Large intestine (tissue), 3 donors: Measurements from ENCODE around the gene DIP2C. TPM values are rescaled to one million over a fixed set of nuclear protein-coding genes. Genes with fewer than 3 reads are reported as not detected.
A peak's percentile ranks its signal among the peaks of the same experiment; 100 is the strongest.
"Not testable (repeated sequence)": the region's sequence is repeated elsewhere in the genome, so short reads cannot be mapped to it uniquely, and the experiment has no call there.

ENCODE experiments used
- DNase-seq, 2 donors: peaks; one replicate each; pipeline versions ENCODE4 v3.0.0 to v3.0.0-alpha.2; 2013
- H3K27ac ChIP-seq: one replicate; pipeline ENCODE4 v1.5.1; 2013; ENCODE audit warnings: low read length
- H3K27me3 ChIP-seq: 2 replicates; pipeline ENCODE4 v1.6.1; 2013; ENCODE audit warnings: low read length; ENCODE audit not compliant: control insufficient read depth, insufficient read depth
- H3K36me3 ChIP-seq: 2 replicates; pipeline ENCODE4 v1.6.1; 2013; ENCODE audit warnings: low read length; ENCODE audit not compliant: control insufficient read depth, insufficient read depth
- H3K4me1 ChIP-seq: one replicate; pipeline ENCODE4 v1.6.1; 2013; ENCODE audit warnings: low read length; ENCODE audit not compliant: control insufficient read depth, insufficient read depth
- H3K4me3 ChIP-seq: one replicate; pipeline ENCODE4 v1.5.1; 2013; ENCODE audit warnings: low read length
- H3K9me3 ChIP-seq: one replicate; pipeline ENCODE4 v1.6.1; 2013; ENCODE audit warnings: mild to moderate bottlenecking, low read depth, low read length, moderate library complexity; ENCODE audit not compliant: control insufficient read depth
- WGBS: methylation state at CpG from one replicate; pipeline ENCODE4 v1.1.5; 2013; ENCODE audit warnings: low lambda C conversion rate; ENCODE audit not compliant: insufficient coverage; 5-methylcytosine and 5-hydroxymethylcytosine counted together
- polyA plus RNA-seq: library from polyadenylated mRNA; unstranded; fragments of 120-200 nt; gene quantifications from one replicate; pipeline ENCODE4 v1.2.1, GENCODE V29; 2013

The DIP2C gene
- polyA plus RNA-seq, 1 donor: 16.5 TPM

- DNase-seq: no peak
- Histone ChIP-seq H3K4me3 (no peak overlapping the region), H3K27me3 (no peaks in the 10 kb centered on the region), H3K27ac (no peak overlapping the region), H3K9me3 (no peaks in the 10 kb centered on the region), H3K36me3 (no peaks in the 10 kb centered on the region), H3K4me1 (no peaks in the 10 kb centered on the region)
- WGBS: no CpG with 5 or more reads among the region's 18 CpGs
Observed at GRCh38 chr10:602391-603005, 87.0 kb downstream of the DIP2C start.

- 62% methylated on average over 4 of the region's 12 CpGs for WGBS
- Histone ChIP-seq H3K4me1 (no peaks in the 10 kb centered on the region), H3K27me3 (no peaks in the 10 kb centered on the region), H3K9me3 (no peaks in the 10 kb centered on the region), H3K27ac (no peak overlapping the region), H3K36me3 (no peaks in the 10 kb centered on the region), H3K4me3 (no peak overlapping the region)
- no peak for DNase-seq
Observed at GRCh38 chr10:601660-601963, 87.9 kb downstream of the DIP2C start.

GRCh38 chr10:600876-601659 lies 88.4 kb downstream of the DIP2C start:
- DNase-seq: no peak
- Histone ChIP-seq H3K4me1 (no peaks in the 10 kb centered on the region), H3K27me3 (no peaks in the 10 kb centered on the region), H3K4me3 (no peak overlapping the region), H3K36me3 (no peaks in the 10 kb centered on the region), H3K27ac (no peak overlapping the region), H3K9me3 (no peaks in the 10 kb centered on the region)
- WGBS: no CpG with 5 or more reads among the region's 11 CpGs

- Histone ChIP-seq H3K27ac (no peak overlapping the region), H3K4me1 (no peaks in the 10 kb centered on the region), H3K36me3 (no peaks in the 10 kb centered on the region), H3K27me3 (no peaks in the 10 kb centered on the region), H3K9me3 (no peaks in the 10 kb centered on the region), H3K4me3 (no peak overlapping the region)
- no peak for DNase-seq
- 100% methylated on average over 1 of the region's 15 CpGs for WGBS
Observed at GRCh38 chr10:600234-600633, 89.2 kb downstream of the DIP2C start.

- WGBS: no CpG with 5 or more reads among the region's 9 CpGs
- no peaks in the 10 kb centered on the region for H3K27me3 ChIP-seq
- H3K9me3 ChIP-seq: no peaks in the 10 kb centered on the region
- H3K36me3 ChIP-seq: no peaks in the 10 kb centered on the region
- H3K4me3 ChIP-seq: no peak overlapping the region
- DNase-seq: no peak
- H3K4me1 ChIP-seq: no peaks in the 10 kb centered on the region
- no peak overlapping the region for H3K27ac ChIP-seq
Observed at GRCh38 chr10:599767-600166, 89.7 kb downstream of the DIP2C start.

- no peaks in the 10 kb centered on the region for H3K9me3 ChIP-seq
- no CpG with 5 or more reads among the region's 17 CpGs for WGBS
- DNase-seq: peak in 1 of 2 donors; percentile 22
- H3K4me3 ChIP-seq: no peak overlapping the region
- no peaks in the 10 kb centered on the region for H3K4me1 ChIP-seq
- no peaks in the 10 kb centered on the region for H3K27me3 ChIP-seq
- no peaks in the 10 kb centered on the region for H3K36me3 ChIP-seq
- peak overlapping the region; percentile 37 for H3K27ac ChIP-seq
Observed at GRCh38 chr10:598415-599170, 90.9 kb downstream of the DIP2C start.

- Histone ChIP-seq H3K36me3 (no peaks in the 10 kb centered on the region), H3K27me3 (no peaks in the 10 kb centered on the region), H3K9me3 (no peaks in the 10 kb centered on the region), H3K4me1 (no peaks in the 10 kb centered on the region), H3K4me3 (no peak overlapping the region), H3K27ac (no peak overlapping the region)
- DNase-seq: no peak
- no CpG with 5 or more reads among the region's 17 CpGs for WGBS
Observed at GRCh38 chr10:597976-598375, 91.5 kb downstream of the DIP2C start.

GRCh38 chr10:596725-597345 lies 92.6 kb downstream of the DIP2C start:
- no CpG with 5 or more reads among the region's 17 CpGs for WGBS
- H3K27me3 ChIP-seq: no peaks in the 10 kb centered on the region
- H3K36me3 ChIP-seq: no peaks in the 10 kb centered on the region
- H3K4me3 ChIP-seq: no peak overlapping the region
- H3K9me3 ChIP-seq: no peaks in the 10 kb centered on the region
- H3K27ac ChIP-seq: no peak overlapping the region
- H3K4me1 ChIP-seq: no peaks in the 10 kb centered on the region
- DNase-seq: no peak

GRCh38 chr10:596131-596530 lies 93.3 kb downstream of the DIP2C start:
- H3K27me3 ChIP-seq, H3K9me3 ChIP-seq, H3K36me3 ChIP-seq, DNase-seq, H3K4me3 ChIP-seq, H3K27ac ChIP-seq, H3K4me1 ChIP-seq: not testable (repeated sequence)
- WGBS: 86% methylated on average over 1 of the region's 10 CpGs

GRCh38 chr10:595473-595872 lies 94.0 kb downstream of the DIP2C start:
- Histone ChIP-seq H3K27ac (no peak overlapping the region), H3K36me3 (no peaks in the 10 kb centered on the region), H3K4me1 (no peaks in the 10 kb centered on the region), H3K9me3 (no peaks in the 10 kb centered on the region), H3K4me3 (no peak overlapping the region), H3K27me3 (no peaks in the 10 kb centered on the region)
- 89% methylated on average over 3 of the region's 12 CpGs for WGBS
- DNase-seq: no peak
